Forelimb muscle (tissue), 1 donor: ENCODE measurements around the gene ANKRD34A. TPM values are rescaled to one million over a fixed set of nuclear protein-coding genes. Genes with fewer than 3 reads are reported as not detected.
A peak's percentile ranks its signal among the peaks of the same experiment; 100 is the strongest.
"Not testable (repeated sequence)": the region's sequence is repeated elsewhere in the genome, so short reads cannot be mapped to it uniquely, and the experiment has no call there.

Source experiments
- DNase-seq: peaks from one replicate; pipeline ENCODE4 v3.0.0-alpha.2; 2013; ENCODE audit warnings: low read depth
- polyA plus RNA-seq: library from polyadenylated mRNA; unstranded; fragments of 120-200 nt; gene quantifications from one replicate; pipeline ENCODE4 v1.2.1, GENCODE V29; 2013; ENCODE audit not compliant: insufficient read length

The ANKRD34A gene
- polyA plus RNA-seq, 1 donor = 0.95 TPM

GRCh38 chr1:145946477-145946986 lies 17.8 kb downstream of the ANKRD34A start:
- no peak for DNase-seq

- DNase-seq = no peak
Observed at GRCh38 chr1:145944532-145944931, 19.8 kb downstream of the ANKRD34A start.

DNA sequence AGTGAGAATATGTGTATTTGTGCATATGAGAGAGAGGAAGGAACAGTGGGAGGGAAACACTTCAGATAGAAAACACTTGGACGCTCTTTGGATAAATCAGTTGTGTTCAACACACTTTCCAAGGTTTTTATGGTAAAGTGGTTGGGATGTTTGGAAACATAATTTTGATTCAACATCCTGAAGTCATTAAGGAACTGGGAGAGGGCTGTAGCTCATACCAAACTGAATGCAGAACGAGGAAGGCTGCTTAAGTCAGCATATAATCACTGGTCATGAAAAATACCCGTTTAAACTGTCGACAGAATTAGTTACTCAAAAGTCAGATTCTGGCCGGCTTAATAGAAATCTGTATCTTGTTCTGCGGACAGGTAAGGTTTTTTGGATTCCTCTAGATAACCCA lies 21.5 kb downstream of the ANKRD34A start:
- no peak for DNase-seq

- no peak for DNase-seq
Observed at GRCh38 chr1:145942405-145942804, 22.0 kb downstream of the ANKRD34A start.

- no peak for DNase-seq
Observed at GRCh38 chr1:145937436-145937835, 26.9 kb downstream of the ANKRD34A start.

GRCh38 chr1:145936247-145936646 lies 28.1 kb downstream of the ANKRD34A start:
- DNase-seq = no peak

DNA sequence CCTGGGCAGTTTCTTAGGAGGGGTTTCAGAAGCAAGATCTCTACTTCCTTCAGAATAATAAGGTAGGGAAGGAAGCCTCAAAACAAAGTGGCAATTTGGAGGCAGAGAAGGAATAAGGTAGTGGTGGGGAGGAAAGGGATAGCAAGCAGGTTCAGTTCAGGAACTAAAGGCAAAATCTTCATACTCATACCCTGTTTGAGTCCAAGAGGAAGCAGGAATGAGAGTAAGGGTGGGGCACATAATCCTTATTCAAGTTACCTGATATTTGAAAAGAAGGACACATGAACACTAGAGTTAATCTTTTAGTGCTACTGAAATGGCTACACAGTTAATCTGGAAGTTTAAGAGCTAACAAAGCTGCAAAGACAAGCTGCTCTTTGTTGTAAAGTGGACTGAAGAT lies 28.7 kb downstream of the ANKRD34A start:
- DNase-seq = no peak

- DNase-seq = not testable (repeated sequence)
Observed at GRCh38 chr1:145932522-145933009, 31.8 kb downstream of the ANKRD34A start.

GRCh38 chr1:145927916-145928643 lies 36.3 kb downstream of the ANKRD34A start:
- no peak for DNase-seq

DNA sequence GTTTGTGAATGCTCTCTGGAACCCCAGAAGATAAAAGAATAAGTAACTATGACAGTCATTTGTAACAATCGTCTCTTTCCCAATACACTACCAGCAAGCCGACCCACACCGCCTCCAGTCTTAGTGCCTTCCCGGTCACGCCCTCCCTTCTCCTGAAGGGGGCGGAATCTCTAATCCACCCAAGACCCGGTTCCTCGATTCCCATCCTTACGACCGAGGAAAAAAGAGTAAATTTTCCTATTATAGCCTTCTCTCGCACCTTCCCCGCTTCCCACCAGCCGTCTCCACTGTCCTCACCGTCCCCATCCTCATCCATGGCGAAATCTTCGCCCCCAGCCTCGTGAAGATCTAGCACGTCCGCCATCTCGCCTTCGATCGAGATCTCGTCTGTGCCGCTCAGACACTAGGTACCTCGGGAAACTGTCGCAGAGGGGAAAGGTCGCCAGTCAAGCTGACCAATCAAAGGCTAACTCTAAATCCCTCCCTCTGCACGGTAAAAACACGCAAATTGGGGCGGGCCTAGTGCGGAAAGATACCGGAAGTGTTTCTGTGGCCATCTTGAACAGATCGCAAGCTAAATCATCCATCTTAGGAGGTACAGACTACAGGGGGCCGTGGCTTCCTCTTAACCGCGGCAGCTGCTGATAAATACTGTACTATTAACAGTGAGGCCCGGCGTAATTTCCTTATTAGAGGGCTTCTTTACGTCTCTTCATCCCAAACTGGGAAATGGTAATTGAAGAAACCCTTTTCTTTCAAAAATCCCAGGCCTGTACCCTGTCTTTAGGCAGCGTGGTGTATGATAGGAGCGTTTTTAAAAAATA lies 37.1 kb downstream of the ANKRD34A start, which contains the start of gene RBM8A:
RBM8A (minus strand) TSS at position 422 of the 824 bp plus-strand sequence; CDS start at position 364, 58 bp downstream.
- DNase-seq = peak; percentile 99

GRCh38 chr1:145926686-145927062 lies 37.7 kb downstream of the ANKRD34A start:
- DNase-seq = no peak

GRCh38 chr1:145922266-145922665 lies 42.1 kb downstream of the ANKRD34A start:
- DNase-seq = no peak

GRCh38 chr1:145920297-145920696 lies 44.1 kb downstream of the ANKRD34A start:
- not testable (repeated sequence) for DNase-seq

DNA sequence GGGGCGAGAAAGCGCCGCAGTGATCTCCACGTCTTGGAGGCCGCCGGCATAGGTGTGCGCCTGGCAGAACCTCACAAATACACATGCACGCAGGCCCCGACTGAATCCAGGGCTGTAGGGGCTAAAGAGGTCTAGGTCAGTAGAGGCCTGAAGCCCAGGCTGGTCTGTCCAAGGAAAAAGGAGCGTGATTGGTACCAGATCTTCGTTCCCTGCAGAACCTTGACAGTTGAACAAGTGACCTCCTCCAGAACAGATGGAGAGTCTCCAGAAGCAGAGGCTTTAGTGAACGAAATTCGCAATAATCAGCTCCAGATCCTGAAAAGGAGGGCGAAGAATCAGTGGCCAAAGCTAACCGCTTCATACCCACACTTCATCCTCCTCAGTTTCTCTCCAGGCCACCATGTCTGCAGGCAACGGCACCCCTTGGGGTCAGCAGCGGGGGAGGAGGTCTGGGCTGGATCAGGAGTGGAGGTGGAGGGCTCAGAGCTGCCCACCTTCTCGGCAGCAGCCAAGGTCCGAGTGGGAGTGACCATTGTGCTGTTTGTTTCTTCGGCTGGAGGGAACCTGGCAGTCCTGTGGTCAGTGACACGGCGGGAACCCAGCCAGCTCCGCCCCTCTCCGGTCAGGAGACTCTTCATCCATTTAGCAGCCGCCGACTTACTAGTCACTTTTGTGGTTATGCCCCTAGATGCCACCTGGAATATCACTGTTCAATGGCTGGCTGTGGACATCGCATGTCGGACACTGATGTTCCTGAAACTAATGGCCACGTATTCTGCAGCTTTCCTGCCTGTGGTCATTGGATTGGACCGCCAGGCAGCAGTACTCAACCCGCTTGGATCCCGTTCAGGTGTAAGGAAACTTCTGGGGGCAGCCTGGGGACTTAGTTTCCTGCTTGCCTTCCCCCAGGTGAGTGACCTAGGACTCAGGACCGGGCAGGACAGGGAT lies 45.1 kb downstream of the ANKRD34A start:
- no peak for DNase-seq

DNA sequence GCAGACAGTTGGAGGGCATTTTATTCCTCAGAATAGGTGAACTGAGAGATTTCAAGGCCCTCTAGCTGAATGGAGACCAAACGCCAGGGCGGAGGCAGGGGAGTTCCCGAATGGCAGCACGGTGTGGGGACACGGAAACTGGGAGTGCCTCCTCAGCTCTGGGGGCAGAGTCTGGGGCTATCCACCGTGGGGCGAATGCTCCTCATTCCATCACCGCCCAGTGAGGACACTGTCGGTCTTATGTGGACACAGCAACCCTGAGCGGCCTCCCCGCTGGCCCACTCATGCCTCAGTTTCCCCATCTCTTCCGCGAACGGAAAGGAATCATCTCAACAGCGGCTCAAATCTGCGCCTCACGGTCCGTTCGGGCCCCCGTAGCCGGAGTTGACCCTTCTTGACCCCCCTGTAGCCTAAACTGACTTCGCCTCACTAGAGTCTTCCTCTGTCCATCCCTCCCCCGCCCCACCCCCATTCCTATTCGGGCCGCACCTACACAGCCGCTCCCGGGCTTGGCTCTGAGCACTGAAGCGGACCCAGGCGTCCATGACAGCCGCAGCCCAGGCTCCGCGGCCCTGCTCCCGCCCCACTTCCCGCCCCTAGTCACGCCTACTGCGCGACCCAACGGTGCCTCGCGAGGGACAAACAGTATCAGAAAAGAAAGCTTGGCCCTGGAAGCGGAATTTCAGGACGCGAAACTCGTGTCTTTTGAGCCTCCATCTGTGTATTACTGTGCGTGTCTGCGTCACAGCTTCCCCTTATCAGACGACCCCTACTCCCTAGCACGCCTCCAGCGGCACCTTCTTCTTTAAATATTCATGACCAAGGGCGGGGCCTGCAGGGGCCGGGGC lies 46.0 kb downstream of the ANKRD34A start, which contains the start of gene PEX11B:
PEX11B (minus strand) TSS at position 574 of the 848 bp plus-strand sequence; CDS start at position 545, 29 bp downstream.
- no peak for DNase-seq

DNA sequence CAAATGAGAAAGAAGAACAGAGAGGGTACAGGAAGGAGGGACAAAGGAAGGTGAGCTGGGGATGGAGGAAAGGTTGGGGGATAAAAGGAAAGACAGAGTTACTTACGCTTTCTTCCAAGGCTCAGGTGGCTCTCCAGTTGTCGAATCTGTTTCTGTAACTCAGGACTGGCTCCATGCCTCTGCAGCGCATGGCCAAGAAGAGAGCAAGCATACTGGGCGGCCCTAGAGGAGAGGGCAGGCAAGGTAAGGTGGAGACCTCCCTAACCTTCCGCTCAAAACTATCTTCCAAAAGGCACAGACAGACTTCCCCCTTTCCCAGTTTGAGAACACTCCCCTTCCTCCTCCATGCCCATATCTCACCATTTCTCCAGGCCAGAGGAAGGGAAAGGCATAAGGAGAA lies 46.8 kb downstream of the ANKRD34A start:
- DNase-seq = no peak

GRCh38 chr1:145916745-145917144 lies 47.6 kb downstream of the ANKRD34A start:
- no peak for DNase-seq

DNA sequence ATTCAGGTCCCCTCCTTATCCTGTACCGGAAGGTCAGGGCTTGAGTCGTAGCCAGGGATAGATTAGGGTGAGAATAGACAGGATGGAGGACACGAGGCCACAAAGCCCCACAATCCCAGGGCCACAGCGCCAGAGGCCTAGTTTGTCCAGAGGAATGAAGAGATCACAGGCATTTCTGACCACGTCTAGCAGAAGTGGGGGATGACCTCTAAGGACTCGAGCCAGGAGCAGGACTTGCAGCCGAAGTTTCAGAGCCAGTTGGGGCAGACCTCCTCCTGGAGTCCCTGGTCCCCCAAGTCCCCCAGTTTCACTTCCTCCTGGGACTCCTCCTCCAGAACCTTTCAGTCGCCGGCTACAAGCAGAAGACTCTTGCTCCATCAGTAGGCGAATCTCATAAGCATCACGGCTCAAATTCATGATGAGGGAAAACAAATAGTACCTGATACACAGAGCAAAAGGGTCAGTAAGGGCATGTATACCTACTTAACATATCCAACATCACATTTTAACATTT lies 52.2 kb downstream of the ANKRD34A start:
- DNase-seq = no peak
